Keratinocyte (primary cell): ENCODE measurements around the gene CALML3. TPM values are rescaled to one million over a fixed set of nuclear protein-coding genes. Genes with fewer than 3 reads are reported as not detected.

Source experiments
- DNase-seq: peaks from one replicate; pipeline ENCODE4 v3.0.0-alpha.2; 2011; ENCODE audit warnings: low read depth, missing footprints, low spot score
- FAIRE-seq: peaks from 2 replicates; lab custom pipeline; 2011; peaks lifted over from hg19 to GRCh38; lab: Jason Lieb, UNC
- H2AFZ ChIP-seq: 2 replicates; pipeline ENCODE4 v1.6.0; 2012; ENCODE audit warnings: low read length, control low read depth, inconsistent platforms; ENCODE audit not compliant: control insufficient read depth
- H3K27ac ChIP-seq: 2 replicates; pipeline ENCODE4 v1.5.1; 2011; ENCODE audit warnings: low read length; ENCODE audit not compliant: control insufficient read depth, insufficient read depth
- H3K27me3 ChIP-seq: 3 replicates; pipeline ENCODE4 v1.6.0; 2011; ENCODE audit warnings: low read length; ENCODE audit not compliant: control insufficient read depth, insufficient read depth; ENCODE audit errors: extremely low read depth
- H3K36me3 ChIP-seq, 2 experiments: 2 replicates in 1 of 2; 3 replicates in 1 of 2; pipeline ENCODE4 v1.5.1; 2011; ENCODE audit warnings: low read length in 2 of 2, mild to moderate bottlenecking in 1 of 2; ENCODE audit not compliant: control insufficient read depth in 2 of 2, insufficient read depth in 2 of 2; ENCODE audit errors: extremely low read depth in 1 of 2
- H3K4me1 ChIP-seq: 3 replicates; pipeline ENCODE4 v1.5.1; 2011; ENCODE audit warnings: low read length; ENCODE audit not compliant: control insufficient read depth, insufficient read depth; ENCODE audit errors: extremely low read depth
- H3K4me2 ChIP-seq: 3 replicates; pipeline ENCODE4 v1.6.0; 2011; ENCODE audit warnings: low read depth, low read length; ENCODE audit not compliant: control insufficient read depth, insufficient read depth; ENCODE audit errors: extremely low read depth
- H3K4me3 ChIP-seq, 3 experiments: fragments of 200-600 bp in 1 of 3; sonication (generic) in 1 of 3; 2 replicates in 2 of 3; 3 replicates in 1 of 3; pipeline ENCODE4 v1.5.1; 2011 to 2016; ENCODE audit warnings: low read length in 3 of 3, mild to moderate bottlenecking in 3 of 3, control low read depth in 2 of 3, inconsistent platforms in 1 of 3, low read depth in 1 of 3, mixed read lengths in 1 of 3, mixed run types in 1 of 3, moderate library complexity in 1 of 3; ENCODE audit not compliant: control insufficient read depth in 2 of 3, insufficient read depth in 2 of 3; ENCODE audit errors: extremely low read depth in 1 of 3
- H3K79me2 ChIP-seq: 2 replicates; pipeline ENCODE4 v1.6.0; 2012; ENCODE audit warnings: low read length; ENCODE audit not compliant: control insufficient read depth, insufficient read depth
- H3K9ac ChIP-seq: 3 replicates; pipeline ENCODE4 v1.6.0; 2011; ENCODE audit warnings: low read length; ENCODE audit not compliant: control insufficient read depth, insufficient read depth; ENCODE audit errors: extremely low read depth
- H3K9me1 ChIP-seq: 3 replicates; pipeline ENCODE4 v1.6.0; 2011; ENCODE audit warnings: low read length; ENCODE audit not compliant: control insufficient read depth, insufficient read depth; ENCODE audit errors: extremely low read depth
- H3K9me3 ChIP-seq: 2 replicates; pipeline ENCODE4 v1.5.1; 2012; ENCODE audit warnings: low read depth, low read length; ENCODE audit not compliant: control insufficient read depth
- H4K20me1 ChIP-seq: 3 replicates; pipeline ENCODE4 v1.6.0; 2011; ENCODE audit warnings: low read length; ENCODE audit not compliant: control insufficient read depth, insufficient read depth; ENCODE audit errors: extremely low read depth
- CTCF ChIP-seq, 3 experiments: IDR thresholded peaks in 1 of 3; conservative IDR thresholded peaks in 1 of 3; optimal IDR thresholded peaks in 1 of 3; 2 replicates in 2 of 3; 3 replicates in 1 of 3; pipeline versions ENCODE3 to v1.5.1; 2011; ENCODE audit warnings: low read length in 3 of 3, mild to moderate bottlenecking in 3 of 3, moderate library complexity in 2 of 3, control low read depth in 1 of 3, inconsistent platforms in 1 of 3; ENCODE audit not compliant: insufficient read depth in 2 of 3; ENCODE audit errors: extremely low read depth in 1 of 3
- EZH2 ChIP-seq: IDR thresholded peaks from one replicate; pipeline ENCODE4 v1.6.1; 2012; ENCODE audit warnings: inconsistent platforms, mild to moderate bottlenecking, low read length, moderate library complexity
- dilution Hi-C: fragments of 300-500 bp; cut with MboI; formaldehyde crosslinking; loops from one replicate; pipeline ENCODE4 v1.7.0; 2020; ENCODE audit warnings: low sequenced_read_pairs; ENCODE audit not compliant: extremely low pct_ligation_motif_present
- polyA plus RNA-seq, 5 experiments: library from polyadenylated mRNA; depleted of rRNA in 3 of 5; stranded (reverse) in 3 of 5; stranded (forward) in 1 of 5; unstranded in 1 of 5; fragments of >200 nt; gene quantifications; 1 replicate in 1 of 5; 2 replicates in 3 of 5; 3 replicates in 1 of 5; pipeline versions ENCODE4 v1.2.1 to v1.2.3, GENCODE V29; 2011 to 2012; ENCODE audit warnings: missing spikeins in 2 of 5, low read depth in 1 of 5, low replicate concordance in 1 of 5

CALML3 gene
- polyA plus RNA-seq, 1 donor (not counting 4 experiments of a cell fraction or from before 2014, with no cell fraction given): 7.6 TPM

- no peak overlapping the region for H3K27ac ChIP-seq
- peaks cover 20% of the 10 kb centered on the region for H3K4me1 ChIP-seq
- H3K27me3 ChIP-seq: no peaks in the 10 kb centered on the region
- no peak for TF ChIP-seq EZH2
- TF ChIP-seq CTCF (optimal IDR thresholded peaks at IDR 0.05 in 1 of 3, IDR thresholded peaks at IDR 0.05 in 1 of 3, conservative IDR thresholded peaks at IDR 0.05 in 1 of 3; ENCODE audit: extremely low read depth in 1 of 3, insufficient read depth in 2 of 3, low read length in 3 of 3): no peak
- H3K9me3 ChIP-seq: peaks cover 2% of the 10 kb centered on the region
- H3K4me3 ChIP-seq: no peak overlapping the region
- H4K20me1 ChIP-seq: no peaks in the 10 kb centered on the region
- H3K9ac ChIP-seq: no peak overlapping the region
- FAIRE-seq (no peak), DNase-seq (no peak)
- no peaks in the 10 kb centered on the region for H3K36me3 ChIP-seq
- dilution Hi-C loops: no loop called here
- H3K9me1 ChIP-seq: no peaks in the 10 kb centered on the region
- H2AFZ ChIP-seq: no peak overlapping the region
- no peak overlapping the region for H3K4me2 ChIP-seq
- H3K79me2 ChIP-seq: no peaks in the 10 kb centered on the region
These were observed 34.7 kb upstream of the CALML3 start for GRCh38 chr10:5490032-5490431.

- H3K9me3 ChIP-seq: peaks cover 2% of the 10 kb centered on the region
- H3K4me3 ChIP-seq: no peak overlapping the region
- H3K4me1 ChIP-seq: peaks cover 18% of the 10 kb centered on the region
- H3K9ac ChIP-seq: no peak overlapping the region
- no peak overlapping the region for H2AFZ ChIP-seq
- no peak overlapping the region for H3K4me2 ChIP-seq
- H3K27ac ChIP-seq: no peak overlapping the region
- H3K79me2 ChIP-seq: no peaks in the 10 kb centered on the region
- DNase-seq (no peak), FAIRE-seq (no peak)
- no peaks in the 10 kb centered on the region for H4K20me1 ChIP-seq
- no peaks in the 10 kb centered on the region for H3K36me3 ChIP-seq
- H3K27me3 ChIP-seq: no peaks in the 10 kb centered on the region
- TF ChIP-seq CTCF (optimal IDR thresholded peaks at IDR 0.05 in 1 of 3, IDR thresholded peaks at IDR 0.05 in 1 of 3, conservative IDR thresholded peaks at IDR 0.05 in 1 of 3; ENCODE audit: extremely low read depth in 1 of 3, insufficient read depth in 2 of 3, low read length in 3 of 3): no peak
- no peak for TF ChIP-seq EZH2
- dilution Hi-C loops: no loop called here
- H3K9me1 ChIP-seq: no peaks in the 10 kb centered on the region
These were observed 33.9 kb upstream of the CALML3 start for GRCh38 chr10:5490698-5491464.
